ENCODE measurements around the gene STAT2. TPM values are rescaled to one million over a fixed set of nuclear protein-coding genes. Genes with fewer than 3 reads are reported as not detected.

STAT2 gene
- total and polyA plus RNA-seq, 2 of the 13 experiments (the other 11 are each of a cell fraction or from before 2014, with no cell fraction given) = 43.5 to 84.6 TPM

DNA sequence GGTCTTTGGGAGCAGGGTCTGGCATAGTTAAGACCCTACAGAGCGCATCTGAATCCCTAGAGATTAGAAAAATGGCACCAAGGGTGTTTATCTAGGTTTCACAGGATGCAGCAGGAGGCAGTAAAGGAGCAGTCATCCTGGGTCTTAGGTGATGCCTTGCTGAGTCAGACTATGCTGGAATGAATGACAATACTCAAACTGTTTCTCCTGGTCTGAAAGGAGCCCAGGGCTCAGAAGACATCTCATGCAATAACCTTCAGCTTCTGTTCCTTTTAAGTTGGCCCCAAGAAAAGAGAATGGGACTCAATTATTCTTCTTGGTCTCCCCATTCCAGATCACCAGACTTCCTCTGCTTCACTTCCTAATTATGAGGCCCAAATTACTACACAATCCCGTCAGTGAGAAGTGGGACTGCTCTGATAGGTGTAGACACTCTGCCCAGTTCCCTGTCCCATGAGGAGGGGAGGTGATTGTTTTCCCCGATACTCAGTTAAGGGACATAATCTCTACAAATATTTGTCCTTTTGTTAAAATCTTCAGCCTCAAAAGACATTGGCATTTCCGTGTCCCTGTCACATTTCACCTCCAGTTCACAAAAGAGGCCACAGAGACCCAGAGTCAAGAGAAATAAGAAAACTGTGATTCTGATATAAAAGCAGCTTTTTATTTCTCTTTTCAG lies 17.5 kb upstream of the STAT2 start (continued):
- TF ChIP-seq, protein P1, sequence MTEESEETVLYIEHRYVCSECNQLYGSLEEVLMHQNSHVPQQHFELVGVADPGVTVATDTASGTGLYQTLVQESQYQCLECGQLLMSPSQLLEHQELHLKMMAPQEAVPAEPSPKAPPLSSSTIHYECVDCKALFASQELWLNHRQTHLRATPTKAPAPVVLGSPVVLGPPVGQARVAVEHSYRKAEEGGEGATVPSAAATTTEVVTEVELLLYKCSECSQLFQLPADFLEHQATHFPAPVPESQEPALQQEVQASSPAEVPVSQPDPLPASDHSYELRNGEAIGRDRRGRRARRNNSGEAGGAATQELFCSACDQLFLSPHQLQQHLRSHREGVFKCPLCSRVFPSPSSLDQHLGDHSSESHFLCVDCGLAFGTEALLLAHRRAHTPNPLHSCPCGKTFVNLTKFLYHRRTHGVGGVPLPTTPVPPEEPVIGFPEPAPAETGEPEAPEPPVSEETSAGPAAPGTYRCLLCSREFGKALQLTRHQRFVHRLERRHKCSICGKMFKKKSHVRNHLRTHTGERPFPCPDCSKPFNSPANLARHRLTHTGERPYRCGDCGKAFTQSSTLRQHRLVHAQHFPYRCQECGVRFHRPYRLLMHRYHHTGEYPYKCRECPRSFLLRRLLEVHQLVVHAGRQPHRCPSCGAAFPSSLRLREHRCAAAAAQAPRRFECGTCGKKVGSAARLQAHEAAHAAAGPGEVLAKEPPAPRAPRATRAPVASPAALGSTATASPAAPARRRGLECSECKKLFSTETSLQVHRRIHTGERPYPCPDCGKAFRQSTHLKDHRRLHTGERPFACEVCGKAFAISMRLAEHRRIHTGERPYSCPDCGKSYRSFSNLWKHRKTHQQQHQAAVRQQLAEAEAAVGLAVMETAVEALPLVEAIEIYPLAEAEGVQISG (CRISPR knock-in tag; IDR thresholded peaks at IDR 0.05) = no peak
- TF ChIP-seq ZFP37 (CRISPR knock-in tag; IDR thresholded peaks at IDR 0.05; ENCODE audit: borderline replicate concordance) = no peak
- TF ChIP-seq SUZ12 (IDR thresholded peaks at IDR 0.05; ENCODE audit: low read depth, low read length) = no peak
- TF ChIP-seq, protein P2, sequence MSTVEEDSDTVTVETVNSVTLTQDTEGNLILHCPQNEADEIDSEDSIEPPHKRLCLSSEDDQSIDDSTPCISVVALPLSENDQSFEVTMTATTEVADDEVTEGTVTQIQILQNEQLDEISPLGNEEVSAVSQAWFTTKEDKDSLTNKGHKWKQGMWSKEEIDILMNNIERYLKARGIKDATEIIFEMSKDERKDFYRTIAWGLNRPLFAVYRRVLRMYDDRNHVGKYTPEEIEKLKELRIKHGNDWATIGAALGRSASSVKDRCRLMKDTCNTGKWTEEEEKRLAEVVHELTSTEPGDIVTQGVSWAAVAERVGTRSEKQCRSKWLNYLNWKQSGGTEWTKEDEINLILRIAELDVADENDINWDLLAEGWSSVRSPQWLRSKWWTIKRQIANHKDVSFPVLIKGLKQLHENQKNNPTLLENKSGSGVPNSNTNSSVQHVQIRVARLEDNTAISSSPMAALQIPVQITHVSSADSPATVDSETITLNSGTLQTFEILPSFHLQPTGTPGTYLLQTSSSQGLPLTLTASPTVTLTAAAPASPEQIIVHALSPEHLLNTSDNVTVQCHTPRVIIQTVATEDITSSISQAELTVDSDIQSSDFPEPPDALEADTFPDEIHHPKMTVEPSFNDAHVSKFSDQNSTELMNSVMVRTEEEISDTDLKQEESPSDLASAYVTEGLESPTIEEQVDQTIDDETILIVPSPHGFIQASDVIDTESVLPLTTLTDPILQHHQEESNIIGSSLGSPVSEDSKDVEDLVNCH (CRISPR knock-in tag; IDR thresholded peaks at IDR 0.05) = no peak
- TF ChIP-seq RAD21 (CRISPR knock-in tag; IDR thresholded peaks at IDR 0.05) = 0 out of 2 replicates have a peak, but pooled peaks have one; percentile 30
- TF ChIP-seq, protein P3, sequence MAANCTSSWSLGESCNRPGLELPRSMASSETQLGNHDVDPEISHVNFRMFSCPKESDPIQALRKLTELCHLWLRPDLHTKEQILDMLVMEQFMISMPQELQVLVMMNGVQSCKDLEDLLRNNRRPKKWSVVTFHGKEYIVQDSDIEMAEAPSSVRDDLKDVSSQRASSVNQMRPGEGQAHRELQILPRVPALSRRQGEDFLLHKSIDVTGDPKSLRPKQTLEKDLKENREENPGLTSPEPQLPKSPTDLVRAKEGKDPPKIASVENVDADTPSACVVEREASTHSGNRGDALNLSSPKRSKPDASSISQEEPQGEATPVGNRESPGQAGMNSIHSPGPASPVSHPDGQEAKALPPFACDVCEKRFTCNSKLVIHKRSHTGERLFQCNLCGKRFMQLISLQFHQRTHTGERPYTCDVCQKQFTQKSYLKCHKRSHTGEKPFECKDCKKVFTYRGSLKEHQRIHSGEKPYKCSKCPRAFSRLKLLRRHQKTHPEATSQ (CRISPR knock-in tag; IDR thresholded peaks at IDR 0.05; ENCODE audit: borderline replicate concordance) = no peak
- TF ChIP-seq MIXL1 (CRISPR knock-in tag; IDR thresholded peaks at IDR 0.05) = no peak
- no peak for TF ChIP-seq SMAD3 (CRISPR knock-in tag; IDR thresholded peaks at IDR 0.05)
- TF ChIP-seq, protein P4, sequence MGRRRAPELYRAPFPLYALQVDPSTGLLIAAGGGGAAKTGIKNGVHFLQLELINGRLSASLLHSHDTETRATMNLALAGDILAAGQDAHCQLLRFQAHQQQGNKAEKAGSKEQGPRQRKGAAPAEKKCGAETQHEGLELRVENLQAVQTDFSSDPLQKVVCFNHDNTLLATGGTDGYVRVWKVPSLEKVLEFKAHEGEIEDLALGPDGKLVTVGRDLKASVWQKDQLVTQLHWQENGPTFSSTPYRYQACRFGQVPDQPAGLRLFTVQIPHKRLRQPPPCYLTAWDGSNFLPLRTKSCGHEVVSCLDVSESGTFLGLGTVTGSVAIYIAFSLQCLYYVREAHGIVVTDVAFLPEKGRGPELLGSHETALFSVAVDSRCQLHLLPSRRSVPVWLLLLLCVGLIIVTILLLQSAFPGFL (CRISPR knock-in tag; IDR thresholded peaks at IDR 0.05) = no peak
- TF ChIP-seq, protein P5, sequence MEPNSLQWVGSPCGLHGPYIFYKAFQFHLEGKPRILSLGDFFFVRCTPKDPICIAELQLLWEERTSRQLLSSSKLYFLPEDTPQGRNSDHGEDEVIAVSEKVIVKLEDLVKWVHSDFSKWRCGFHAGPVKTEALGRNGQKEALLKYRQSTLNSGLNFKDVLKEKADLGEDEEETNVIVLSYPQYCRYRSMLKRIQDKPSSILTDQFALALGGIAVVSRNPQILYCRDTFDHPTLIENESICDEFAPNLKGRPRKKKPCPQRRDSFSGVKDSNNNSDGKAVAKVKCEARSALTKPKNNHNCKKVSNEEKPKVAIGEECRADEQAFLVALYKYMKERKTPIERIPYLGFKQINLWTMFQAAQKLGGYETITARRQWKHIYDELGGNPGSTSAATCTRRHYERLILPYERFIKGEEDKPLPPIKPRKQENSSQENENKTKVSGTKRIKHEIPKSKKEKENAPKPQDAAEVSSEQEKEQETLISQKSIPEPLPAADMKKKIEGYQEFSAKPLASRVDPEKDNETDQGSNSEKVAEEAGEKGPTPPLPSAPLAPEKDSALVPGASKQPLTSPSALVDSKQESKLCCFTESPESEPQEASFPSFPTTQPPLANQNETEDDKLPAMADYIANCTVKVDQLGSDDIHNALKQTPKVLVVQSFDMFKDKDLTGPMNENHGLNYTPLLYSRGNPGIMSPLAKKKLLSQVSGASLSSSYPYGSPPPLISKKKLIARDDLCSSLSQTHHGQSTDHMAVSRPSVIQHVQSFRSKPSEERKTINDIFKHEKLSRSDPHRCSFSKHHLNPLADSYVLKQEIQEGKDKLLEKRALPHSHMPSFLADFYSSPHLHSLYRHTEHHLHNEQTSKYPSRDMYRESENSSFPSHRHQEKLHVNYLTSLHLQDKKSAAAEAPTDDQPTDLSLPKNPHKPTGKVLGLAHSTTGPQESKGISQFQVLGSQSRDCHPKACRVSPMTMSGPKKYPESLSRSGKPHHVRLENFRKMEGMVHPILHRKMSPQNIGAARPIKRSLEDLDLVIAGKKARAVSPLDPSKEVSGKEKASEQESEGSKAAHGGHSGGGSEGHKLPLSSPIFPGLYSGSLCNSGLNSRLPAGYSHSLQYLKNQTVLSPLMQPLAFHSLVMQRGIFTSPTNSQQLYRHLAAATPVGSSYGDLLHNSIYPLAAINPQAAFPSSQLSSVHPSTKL (CRISPR knock-in tag; IDR thresholded peaks at IDR 0.05) = no peak
- TF ChIP-seq FOSL2 (CRISPR knock-in tag; IDR thresholded peaks at IDR 0.05) = peak; percentile 39; the same call in 1 of the 2 replicates
